Measurements from ENCODE around the gene HOXC10. TPM values are rescaled to one million over a fixed set of nuclear protein-coding genes. Genes with fewer than 3 reads are reported as not detected.
A peak's percentile ranks its signal among the peaks of the same experiment; 100 is the strongest.

HOXC10 gene
- total and polyA plus RNA-seq, 2 donors (not counting 1 experiment from before 2014, with no cell fraction given): not detected

- H3K27ac ChIP-seq (ENCODE audit: low read length in 2 of 2): no peak overlapping the region
Measured at GRCh38 chr12:54001283-54002187, 16.6 kb downstream of the HOXC10 start.

More at GRCh38 chr12:54001283-54002187, 16.6 kb downstream of the HOXC10 start:
- peaks cover 0 to 71% (median 0%) of the 10 kb centered on the region in 3 donors for H3K9me3 ChIP-seq (ENCODE audit: control extremely low read depth in 1 of 3, control insufficient read depth in 2 of 3, insufficient read depth in 1 of 3, low read length in 2 of 3)
- H3K4me2 ChIP-seq (replicated peaks; ENCODE audit: low read depth, low read length, poor library complexity, severe bottlenecking): no peak overlapping the region
- ChIA-PET POLR2A (no interaction called here), CTCF (interaction anchor here (1.0 to 5.0 kb wide), 6 partner anchors 31 to 214 kb away, joined by 3 to 20 read pairs (median 4); partner anchors contain the start of gene HOXC5)
- TF ChIP-seq EZH2 (IDR thresholded peaks at IDR 0.05; ENCODE audit: borderline replicate concordance, insufficient read depth, low read depth, low read length, poor library complexity, severe bottlenecking) (no peak), CTCF (IDR thresholded peaks at IDR 0.05) (no peak)
- intact Hi-C loops (cut with micrococcal nuclease): loop anchor here (10.0 kb wide), 1 partner anchor 363 kb away; the partner anchor contains the start of gene GPR84
- Mint-ChIP-seq H3K4me1 (peaks cover 19% of the 10 kb centered on the region), H3K27ac (peak overlapping the region; percentile 32), H3K27me3 (peaks cover 86% of the 10 kb centered on the region), H3K9me3 (ENCODE audit: insufficient read depth) (no peaks in the 10 kb centered on the region), H3K4me3 (no peak overlapping the region)
- H3K4me1 ChIP-seq (ENCODE audit: control insufficient read depth in 2 of 2, insufficient read depth in 2 of 2, low read length in 2 of 2): peaks cover 28 to 59% of the 10 kb centered on the region in 2 donors
- no peak overlapping the region for H3K4me3 ChIP-seq (ENCODE audit: control extremely low read depth in 1 of 5, extremely low read depth in 1 of 5, insufficient read depth in 1 of 5, low read depth in 2 of 5, low read length in 4 of 5)
- DNase-seq: no peak
- no peaks in the 10 kb centered on the region for H3K36me3 ChIP-seq (replicated peaks in 1 of 2; ENCODE audit: control extremely low read depth in 1 of 2, control insufficient read depth in 1 of 2, extremely low read depth in 1 of 2, insufficient read depth in 2 of 2, low read length in 1 of 2)
- H4K20me1 ChIP-seq (ENCODE audit: control insufficient read depth, insufficient read depth, low read length, poor library complexity, severe bottlenecking): no peaks in the 10 kb centered on the region
- H3K9ac ChIP-seq (ENCODE audit: low read length): no peak overlapping the region
- H3K27me3 ChIP-seq (replicated peaks in 1 of 4; ENCODE audit: control extremely low read depth in 1 of 4, control insufficient read depth in 3 of 4, insufficient read depth in 4 of 4, low read length in 3 of 4): peaks cover 0 to 99% (median 83%) of the 10 kb centered on the region in 4 experiments
- no peak overlapping the region for H2AFZ ChIP-seq (ENCODE audit: insufficient read depth, low read depth, low read length, poor library complexity, severe bottlenecking)
- 31% methylated on average over 5 of the region's 8 CpGs for WGBS (ENCODE audit: insufficient coverage)
- ATAC-seq (ENCODE audit: low read depth): no peak
- no peaks in the 10 kb centered on the region for H3K79me2 ChIP-seq (ENCODE audit: control insufficient read depth, insufficient read depth, low read length)
